Ascending aorta (tissue), 2 donors: ENCODE measurements around the gene CHRNE. TPM values are rescaled to one million over a fixed set of nuclear protein-coding genes. Genes with fewer than 3 reads are reported as not detected.

ENCODE experiments used
- DNase-seq, 2 donors: peaks; one replicate each; pipeline ENCODE4 v3.0.0-alpha.2; 2019; ENCODE audit warnings: low spot score in 2 of 2
- H3K27ac ChIP-seq, 2 donors: fragments of 200-600 bp; sonication (generic); one replicate each; pipeline ENCODE4 v1.5.1; 2016 to 2017; ENCODE audit warnings: mild to moderate bottlenecking in 1 of 2
- H3K27me3 ChIP-seq: fragments of 200-600 bp; sonication (generic); one replicate; pipeline ENCODE4 v1.5.1; 2017
- H3K36me3 ChIP-seq, 2 donors: fragments of 200-600 bp; sonication (generic); one replicate each; pipeline ENCODE4 v1.5.1; 2016
- H3K4me1 ChIP-seq, 2 donors: fragments of 200-600 bp; sonication (generic); one replicate each; pipeline ENCODE4 v1.5.1; 2016 to 2017; ENCODE audit warnings: mild to moderate bottlenecking in 1 of 2
- H3K4me3 ChIP-seq, 2 donors: fragments of 200-600 bp; sonication (generic); one replicate each; pipeline ENCODE4 v1.5.1; 2016 to 2017; ENCODE audit warnings: mild to moderate bottlenecking in 1 of 2
- H3K9me3 ChIP-seq, 2 donors: fragments of 200-600 bp; sonication (generic); one replicate each; pipeline ENCODE4 v1.5.1; 2016
- CTCF ChIP-seq, 3 experiments: fragments of 200-600 bp in 2 of 3; fragments of 450-650 bp in 1 of 3; sonication (generic) in 2 of 3; IDR thresholded peaks; one replicate each; pipeline ENCODE4 v1.5.1; 2016 to 2019; ENCODE audit warnings: antibody characterized with exemption in 3 of 3, mild to moderate bottlenecking in 1 of 3, moderate library complexity in 1 of 3
- intact Hi-C: fragments of 100-400 bp; cut with DNase I; formaldehyde crosslinking; loops from one replicate; pipeline ENCODE4 v1.15.1; 2023
- total RNA-seq: library from RNA; depleted of rRNA; stranded (reverse); fragments of >200 nt; gene quantifications from one replicate; pipeline ENCODE4 v1.1.0, GENCODE V29; 2016

Gene CHRNE
- total RNA-seq, 1 donor from 2014 or later, result not detected

GRCh38 chr17:4945944-4946280 is 43.0 kb upstream of the CHRNE start:
- intact Hi-C loops, result no loop called here
- Histone ChIP-seq H3K36me3 (peaks cover 32 to 49% of the 10 kb centered on the region in 2 donors), H3K27me3 (no peaks in the 10 kb centered on the region), H3K9me3 (no peaks in the 10 kb centered on the region), H3K4me1 (peaks cover 18 to 45% of the 10 kb centered on the region in 2 donors), H3K4me3 (peak overlapping the region; percentile 28 to 94), H3K27ac (peak overlapping the region; percentile 93 to 97)
- no peak for DNase-seq
- no peak for TF ChIP-seq CTCF (IDR thresholded peaks at IDR 0.05)

- intact Hi-C loops, result no loop called here
- Histone ChIP-seq H3K4me3 (peak overlapping the region; percentile 28 to 94), H3K27me3 (no peaks in the 10 kb centered on the region), H3K27ac (peak overlapping the region; percentile 93 to 97), H3K4me1 (peaks cover 20 to 40% of the 10 kb centered on the region in 2 donors), H3K9me3 (no peaks in the 10 kb centered on the region), H3K36me3 (peaks cover 32 to 49% of the 10 kb centered on the region in 2 donors)
- TF ChIP-seq CTCF (IDR thresholded peaks at IDR 0.05), result no peak
- peak; percentile 67 to 94 for DNase-seq
Observed at GRCh38 chr17:4945176-4945943, 42.5 kb upstream of the CHRNE start.

GRCh38 chr17:4944554-4945175 is 41.8 kb upstream of the CHRNE start:
- DNase-seq, result no peak
- Histone ChIP-seq H3K27ac (peak overlapping the region; percentile 93 to 97), H3K27me3 (no peaks in the 10 kb centered on the region), H3K9me3 (no peaks in the 10 kb centered on the region), H3K36me3 (peaks cover 32 to 49% of the 10 kb centered on the region in 2 donors), H3K4me1 (peaks cover 20 to 37% of the 10 kb centered on the region in 2 donors), H3K4me3 (peak overlapping the region; percentile 28 to 94)
- no peak for TF ChIP-seq CTCF (IDR thresholded peaks at IDR 0.05)
- intact Hi-C loops, result loop anchor here (5.0 kb wide), 1 partner anchor 43 kb away; the partner anchor contains the start of gene CAMTA2

- TF ChIP-seq CTCF (IDR thresholded peaks at IDR 0.05), result no peak
- H3K36me3 ChIP-seq, result peaks cover 32 to 49% of the 10 kb centered on the region in 2 donors
- DNase-seq, result no peak
- H3K27ac ChIP-seq, result peak overlapping the region; percentile 93 to 97
- no peaks in the 10 kb centered on the region for H3K9me3 ChIP-seq
- H3K4me3 ChIP-seq, result no peak overlapping the region
- no peaks in the 10 kb centered on the region for H3K27me3 ChIP-seq
- H3K4me1 ChIP-seq, result peaks cover 20 to 37% of the 10 kb centered on the region in 2 donors
- intact Hi-C loops, result loop anchor here (5.0 kb wide), 1 partner anchor 43 kb away; the partner anchor contains the start of gene CAMTA2
Observed at GRCh38 chr17:4944163-4944553, 41.3 kb upstream of the CHRNE start.

- H3K9me3 ChIP-seq, result no peaks in the 10 kb centered on the region
- H3K4me3 ChIP-seq, result no peak overlapping the region
- peak overlapping the region in 1 of 2 donors; percentile 16 for H3K27ac ChIP-seq
- no peak for DNase-seq
- H3K4me1 ChIP-seq, result peaks cover 24 to 46% of the 10 kb centered on the region in 2 donors
- intact Hi-C loops, result loop anchor here (5.0 kb wide), 1 partner anchor 44 kb away; the partner anchor contains the start of gene CAMTA2
- H3K36me3 ChIP-seq, result peaks cover 34 to 53% of the 10 kb centered on the region in 2 donors
- no peak for TF ChIP-seq CTCF (IDR thresholded peaks at IDR 0.05)
- H3K27me3 ChIP-seq, result no peaks in the 10 kb centered on the region
Observed at GRCh38 chr17:4942760-4943508, 40.0 kb upstream of the CHRNE start.
